GM23338 (cell line): ENCODE results near the gene KCND2. TPM values are rescaled to one million over a fixed set of nuclear protein-coding genes. Genes with fewer than 3 reads are reported as not detected.

Source experiments
- ATAC-seq: fragments of 200-7000 bp; cut with Tn5 transposase; 3 replicates; pipeline ENCODE4 v1.9.1; 2020
- DNase-seq: peaks from one replicate; pipeline ENCODE4 v3.0.0-alpha.2; 2015; ENCODE audit warnings: low spot score
- H2AFZ ChIP-seq: fragments of 200-600 bp; sonication (generic); 2 replicates; pipeline ENCODE4 v1.8.0; 2016; ENCODE audit warnings: antibody characterized with exemption, mild to moderate bottlenecking, moderate library complexity
- H3F3A ChIP-seq: fragments of 200-600 bp; sonication (generic); replicated peaks from 2 replicates; pipeline ENCODE4 v1.8.0; 2017; ENCODE audit warnings: antibody characterized with exemption, mixed run types, low read depth
- H3K27ac ChIP-seq: fragments of 200-600 bp; sonication (generic); 2 replicates; pipeline ENCODE4 v1.6.1; 2016; ENCODE audit warnings: low read depth
- H3K27me3 ChIP-seq: fragments of 200-600 bp; sonication (generic); 2 replicates; pipeline ENCODE4 v1.8.0; 2016; ENCODE audit warnings: mild to moderate bottlenecking, mixed run types, moderate library complexity; ENCODE audit not compliant: insufficient read depth
- H3K36me3 ChIP-seq: fragments of 200-600 bp; sonication (generic); 2 replicates; pipeline ENCODE4 v1.8.0; 2016; ENCODE audit warnings: mild to moderate bottlenecking; ENCODE audit not compliant: insufficient read depth
- H3K4me1 ChIP-seq: fragments of 200-600 bp; sonication (generic); 2 replicates; pipeline ENCODE4 v1.8.0; 2016; ENCODE audit warnings: mild to moderate bottlenecking, moderate library complexity; ENCODE audit not compliant: insufficient read depth
- H3K4me2 ChIP-seq: fragments of 200-600 bp; sonication (generic); 2 replicates; pipeline ENCODE4 v1.7.1; 2017; ENCODE audit warnings: mixed run types
- H3K4me3 ChIP-seq: fragments of 200-600 bp; sonication (generic); 2 replicates; pipeline ENCODE4 v1.6.1; 2016; ENCODE audit warnings: mixed run types
- H3K79me2 ChIP-seq: fragments of 200-600 bp; sonication (generic); replicated peaks from 2 replicates; pipeline ENCODE4 v1.8.0; 2017; ENCODE audit warnings: mild to moderate bottlenecking; ENCODE audit not compliant: insufficient read depth
- H3K9me2 ChIP-seq: fragments of 200-600 bp; sonication (generic); 2 replicates; pipeline ENCODE4 v1.8.0; 2017; ENCODE audit not compliant: insufficient read depth
- H4K20me1 ChIP-seq: fragments of 200-600 bp; sonication (generic); replicated peaks from 2 replicates; pipeline ENCODE4 v1.8.0; 2017; ENCODE audit warnings: mild to moderate bottlenecking; ENCODE audit not compliant: insufficient read depth
- H3K27ac Mint-ChIP-seq: 2 replicates; pipeline ENCODE4 v1.8.0; 2020; ENCODE audit warnings: inconsistent platforms, mild to moderate bottlenecking, moderate library complexity, mixed read lengths
- H3K27me3 Mint-ChIP-seq: 3 replicates; pipeline ENCODE4 v1.8.0; 2022; ENCODE audit warnings: low read depth, mild to moderate bottlenecking, moderate library complexity, mixed read lengths, inconsistent platforms; ENCODE audit not compliant: insufficient read depth, poor library complexity
- H3K36me3 Mint-ChIP-seq: 3 replicates; pipeline ENCODE4 v1.8.0; 2021; ENCODE audit warnings: low read depth, mild to moderate bottlenecking, inconsistent platforms, moderate library complexity, mixed read lengths
- H3K4me1 Mint-ChIP-seq: 3 replicates; pipeline ENCODE4 v1.8.0; 2020; ENCODE audit warnings: mild to moderate bottlenecking, inconsistent platforms, mixed read lengths
- H3K4me3 Mint-ChIP-seq: 3 replicates; pipeline ENCODE4 v1.8.0; 2021; ENCODE audit warnings: moderate library complexity, mild to moderate bottlenecking, inconsistent platforms, mixed read lengths
- H3K9me3 Mint-ChIP-seq: 3 replicates; pipeline ENCODE4 v1.8.0; 2020; ENCODE audit warnings: moderate library complexity, mild to moderate bottlenecking, inconsistent platforms, mixed read lengths
- CREB1 ChIP-seq: fragments of 250-450 bp; sonication (Bioruptor Pico); IDR thresholded peaks from 2 replicates; pipeline ENCODE4 v1.5.0; 2020; ENCODE audit warnings: low read depth, mild to moderate bottlenecking, moderate library complexity
- EZH2 ChIP-seq: fragments of 200-600 bp; sonication (generic); IDR thresholded peaks from one replicate; pipeline ENCODE4 v1.8.0; 2017; ENCODE audit warnings: antibody characterized with exemption, mild to moderate bottlenecking, low read depth; ENCODE audit not compliant: unreplicated experiment
- EZH2phosphoT487 ChIP-seq: fragments of 200-600 bp; sonication (generic); IDR thresholded peaks from one replicate; pipeline ENCODE4 v1.8.1; 2018; ENCODE audit warnings: antibody characterized with exemption; ENCODE audit not compliant: unreplicated experiment
- JUNB ChIP-seq: IDR thresholded peaks from one replicate; pipeline ENCODE4 v1.6.1; 2016; ENCODE audit warnings: antibody characterized with exemption; ENCODE audit not compliant: unreplicated experiment
- NANOG ChIP-seq: IDR thresholded peaks from 2 replicates; pipeline ENCODE4 v1.6.1; 2016; ENCODE audit warnings: antibody characterized with exemption, borderline replicate concordance
- POLR2AphosphoS5 ChIP-seq: IDR thresholded peaks from 2 replicates; pipeline ENCODE4 v1.6.1; 2016; ENCODE audit warnings: antibody characterized with exemption, low read depth
- STAT1 ChIP-seq: IDR thresholded peaks from one replicate; pipeline ENCODE4 v1.6.1; 2016; ENCODE audit warnings: antibody characterized with exemption; ENCODE audit not compliant: unreplicated experiment
- ZNF331 ChIP-seq: fragments of 250-450 bp; sonication (Bioruptor Pico); IDR thresholded peaks from 2 replicates; pipeline ENCODE4 v1.5.0; 2020; ENCODE audit warnings: low read depth, mild to moderate bottlenecking, moderate library complexity
- polyA plus RNA-seq: library from polyadenylated mRNA; unstranded; fragments of >200 nt; fragmentation: Nextera tagmentation; extraction: Ambion mirVana; gene quantifications from 2 replicates; pipeline ENCODE4 v1.2.1, GENCODE V29; 2016
- total RNA-seq: library from RNA; depleted of rRNA; stranded (reverse); fragments of >200 nt; shearing (Covaris generic); gene quantifications from 2 replicates; pipeline ENCODE4 v1.2.3, GENCODE V29; 2014
- TF ChIP-seq, protein P1 (sequence below): IDR thresholded peaks from 2 replicates; pipeline ENCODE4 v1.6.1; 2016; ENCODE audit warnings: antibody characterized with exemption
- TF ChIP-seq, protein P2 (sequence below), 2 experiments: fragments of 200-600 bp in 1 of 2; sonication (generic) in 1 of 2; conservative IDR thresholded peaks; 2 replicates each; pipeline versions ENCODE4 v1.5.1 to v1.6.1; 2016 to 2017; ENCODE audit warnings: antibody characterized with exemption in 2 of 2, low read depth in 2 of 2, mild to moderate bottlenecking in 2 of 2, moderate library complexity in 1 of 2
- TF ChIP-seq, protein P3 (sequence below): fragments of 250-450 bp; sonication (Bioruptor Pico); IDR thresholded peaks from 2 replicates; pipeline ENCODE4 v1.5.0; 2020; ENCODE audit warnings: mild to moderate bottlenecking, moderate library complexity
- TF ChIP-seq, protein P4 (sequence below): IDR thresholded peaks from one replicate; pipeline ENCODE4 v1.6.1; 2018; ENCODE audit warnings: antibody characterized with exemption; ENCODE audit not compliant: unreplicated experiment

Gene KCND2
- total and polyA plus RNA-seq, 2 experiments from 2014 or later = 7.1 to 15.6 TPM

DNA sequence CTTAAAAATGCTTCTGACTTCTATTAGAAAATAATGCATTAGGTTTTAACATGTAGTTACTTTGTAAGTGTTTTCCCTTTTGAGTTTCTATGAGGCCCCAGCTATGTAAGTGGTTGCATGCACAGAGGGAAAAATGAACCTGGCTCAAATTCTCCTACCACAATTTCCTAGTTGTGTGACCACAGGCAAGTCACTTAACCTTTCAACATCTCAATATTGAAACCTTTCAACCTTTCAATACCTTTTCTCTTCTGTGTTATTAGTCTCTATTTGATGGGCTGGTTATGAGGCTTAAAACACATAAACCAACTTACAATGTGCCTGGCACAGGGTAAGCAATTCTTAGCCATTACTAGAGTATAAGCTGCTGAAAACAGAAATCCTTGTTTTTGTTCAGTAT, 203.0 kb downstream of the KCND2 start:
- Mint-ChIP-seq H3K4me1 (peaks cover 34% of the 10 kb centered on the region), H3K4me3 (no peak overlapping the region), H3K27me3 (peaks cover 2% of the 10 kb centered on the region), H3K27ac (no peak overlapping the region), H3K9me3 (peaks cover 4% of the 10 kb centered on the region; the same call in 1 of the 3 replicates), H3K36me3 (peaks cover 8% of the 10 kb centered on the region)
- TF ChIP-seq CREB1 (CRISPR knock-in tag) = no peak
- TF ChIP-seq, protein P1, sequence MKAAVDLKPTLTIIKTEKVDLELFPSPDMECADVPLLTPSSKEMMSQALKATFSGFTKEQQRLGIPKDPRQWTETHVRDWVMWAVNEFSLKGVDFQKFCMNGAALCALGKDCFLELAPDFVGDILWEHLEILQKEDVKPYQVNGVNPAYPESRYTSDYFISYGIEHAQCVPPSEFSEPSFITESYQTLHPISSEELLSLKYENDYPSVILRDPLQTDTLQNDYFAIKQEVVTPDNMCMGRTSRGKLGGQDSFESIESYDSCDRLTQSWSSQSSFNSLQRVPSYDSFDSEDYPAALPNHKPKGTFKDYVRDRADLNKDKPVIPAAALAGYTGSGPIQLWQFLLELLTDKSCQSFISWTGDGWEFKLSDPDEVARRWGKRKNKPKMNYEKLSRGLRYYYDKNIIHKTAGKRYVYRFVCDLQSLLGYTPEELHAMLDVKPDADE = no peak
- TF ChIP-seq ZNF331 (CRISPR knock-in tag) = no peak
- no peak for TF ChIP-seq EZH2
- TF ChIP-seq, protein P2, sequence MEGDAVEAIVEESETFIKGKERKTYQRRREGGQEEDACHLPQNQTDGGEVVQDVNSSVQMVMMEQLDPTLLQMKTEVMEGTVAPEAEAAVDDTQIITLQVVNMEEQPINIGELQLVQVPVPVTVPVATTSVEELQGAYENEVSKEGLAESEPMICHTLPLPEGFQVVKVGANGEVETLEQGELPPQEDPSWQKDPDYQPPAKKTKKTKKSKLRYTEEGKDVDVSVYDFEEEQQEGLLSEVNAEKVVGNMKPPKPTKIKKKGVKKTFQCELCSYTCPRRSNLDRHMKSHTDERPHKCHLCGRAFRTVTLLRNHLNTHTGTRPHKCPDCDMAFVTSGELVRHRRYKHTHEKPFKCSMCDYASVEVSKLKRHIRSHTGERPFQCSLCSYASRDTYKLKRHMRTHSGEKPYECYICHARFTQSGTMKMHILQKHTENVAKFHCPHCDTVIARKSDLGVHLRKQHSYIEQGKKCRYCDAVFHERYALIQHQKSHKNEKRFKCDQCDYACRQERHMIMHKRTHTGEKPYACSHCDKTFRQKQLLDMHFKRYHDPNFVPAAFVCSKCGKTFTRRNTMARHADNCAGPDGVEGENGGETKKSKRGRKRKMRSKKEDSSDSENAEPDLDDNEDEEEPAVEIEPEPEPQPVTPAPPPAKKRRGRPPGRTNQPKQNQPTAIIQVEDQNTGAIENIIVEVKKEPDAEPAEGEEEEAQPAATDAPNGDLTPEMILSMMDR (conservative IDR thresholded peaks at IDR 0.05; ENCODE audit: low read depth in 2 of 2) = no peak
- no peak for TF ChIP-seq EZH2phosphoT487
- TF ChIP-seq NANOG = no peak
- no peak for TF ChIP-seq STAT1
- TF ChIP-seq JUNB = no peak
- TF ChIP-seq, protein P3, sequence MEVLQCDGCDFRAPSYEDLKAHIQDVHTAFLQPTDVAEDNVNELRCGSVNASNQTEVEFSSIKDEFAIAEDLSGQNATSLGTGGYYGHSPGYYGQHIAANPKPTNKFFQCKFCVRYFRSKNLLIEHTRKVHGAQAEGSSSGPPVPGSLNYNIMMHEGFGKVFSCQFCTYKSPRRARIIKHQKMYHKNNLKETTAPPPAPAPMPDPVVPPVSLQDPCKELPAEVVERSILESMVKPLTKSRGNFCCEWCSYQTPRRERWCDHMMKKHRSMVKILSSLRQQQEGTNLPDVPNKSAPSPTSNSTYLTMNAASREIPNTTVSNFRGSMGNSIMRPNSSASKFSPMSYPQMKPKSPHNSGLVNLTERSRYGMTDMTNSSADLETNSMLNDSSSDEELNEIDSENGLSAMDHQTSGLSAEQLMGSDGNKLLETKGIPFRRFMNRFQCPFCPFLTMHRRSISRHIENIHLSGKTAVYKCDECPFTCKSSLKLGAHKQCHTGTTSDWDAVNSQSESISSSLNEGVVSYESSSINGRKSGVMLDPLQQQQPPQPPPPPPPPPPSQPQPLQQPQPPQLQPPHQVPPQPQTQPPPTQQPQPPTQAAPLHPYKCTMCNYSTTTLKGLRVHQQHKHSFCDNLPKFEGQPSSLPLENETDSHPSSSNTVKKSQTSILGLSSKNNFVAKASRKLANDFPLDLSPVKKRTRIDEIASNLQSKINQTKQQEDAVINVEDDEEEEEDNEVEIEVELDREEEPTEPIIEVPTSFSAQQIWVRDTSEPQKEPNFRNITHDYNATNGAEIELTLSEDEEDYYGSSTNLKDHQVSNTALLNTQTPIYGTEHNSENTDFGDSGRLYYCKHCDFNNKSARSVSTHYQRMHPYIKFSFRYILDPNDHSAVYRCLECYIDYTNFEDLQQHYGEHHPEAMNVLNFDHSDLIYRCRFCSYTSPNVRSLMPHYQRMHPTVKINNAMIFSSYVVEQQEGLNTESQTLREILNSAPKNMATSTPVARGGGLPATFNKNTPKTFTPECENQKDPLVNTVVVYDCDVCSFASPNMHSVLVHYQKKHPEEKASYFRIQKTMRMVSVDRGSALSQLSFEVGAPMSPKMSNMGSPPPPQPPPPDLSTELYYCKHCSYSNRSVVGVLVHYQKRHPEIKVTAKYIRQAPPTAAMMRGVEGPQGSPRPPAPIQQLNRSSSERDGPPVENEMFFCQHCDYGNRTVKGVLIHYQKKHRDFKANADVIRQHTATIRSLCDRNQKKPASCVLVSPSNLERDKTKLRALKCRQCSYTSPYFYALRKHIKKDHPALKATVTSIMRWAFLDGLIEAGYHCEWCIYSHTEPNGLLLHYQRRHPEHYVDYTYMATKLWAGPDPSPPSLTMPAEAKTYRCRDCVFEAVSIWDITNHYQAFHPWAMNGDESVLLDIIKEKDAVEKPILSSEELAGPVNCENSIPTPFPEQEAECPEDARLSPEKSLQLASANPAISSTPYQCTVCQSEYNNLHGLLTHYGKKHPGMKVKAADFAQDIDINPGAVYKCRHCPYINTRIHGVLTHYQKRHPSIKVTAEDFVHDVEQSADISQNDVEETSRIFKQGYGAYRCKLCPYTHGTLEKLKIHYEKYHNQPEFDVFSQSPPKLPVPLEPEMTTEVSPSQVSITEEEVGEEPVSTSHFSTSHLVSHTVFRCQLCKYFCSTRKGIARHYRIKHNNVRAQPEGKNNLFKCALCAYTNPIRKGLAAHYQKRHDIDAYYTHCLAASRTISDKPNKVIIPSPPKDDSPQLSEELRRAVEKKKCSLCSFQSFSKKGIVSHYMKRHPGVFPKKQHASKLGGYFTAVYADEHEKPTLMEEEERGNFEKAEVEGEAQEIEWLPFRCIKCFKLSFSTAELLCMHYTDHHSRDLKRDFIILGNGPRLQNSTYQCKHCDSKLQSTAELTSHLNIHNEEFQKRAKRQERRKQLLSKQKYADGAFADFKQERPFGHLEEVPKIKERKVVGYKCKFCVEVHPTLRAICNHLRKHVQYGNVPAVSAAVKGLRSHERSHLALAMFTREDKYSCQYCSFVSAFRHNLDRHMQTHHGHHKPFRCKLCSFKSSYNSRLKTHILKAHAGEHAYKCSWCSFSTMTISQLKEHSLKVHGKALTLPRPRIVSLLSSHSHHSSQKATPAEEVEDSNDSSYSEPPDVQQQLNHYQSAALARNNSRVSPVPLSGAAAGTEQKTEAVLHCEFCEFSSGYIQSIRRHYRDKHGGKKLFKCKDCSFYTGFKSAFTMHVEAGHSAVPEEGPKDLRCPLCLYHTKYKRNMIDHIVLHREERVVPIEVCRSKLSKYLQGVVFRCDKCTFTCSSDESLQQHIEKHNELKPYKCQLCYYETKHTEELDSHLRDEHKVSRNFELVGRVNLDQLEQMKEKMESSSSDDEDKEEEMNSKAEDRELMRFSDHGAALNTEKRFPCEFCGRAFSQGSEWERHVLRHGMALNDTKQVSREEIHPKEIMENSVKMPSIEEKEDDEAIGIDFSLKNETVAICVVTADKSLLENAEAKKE (CRISPR knock-in tag) = no peak
- TF ChIP-seq, protein P4, sequence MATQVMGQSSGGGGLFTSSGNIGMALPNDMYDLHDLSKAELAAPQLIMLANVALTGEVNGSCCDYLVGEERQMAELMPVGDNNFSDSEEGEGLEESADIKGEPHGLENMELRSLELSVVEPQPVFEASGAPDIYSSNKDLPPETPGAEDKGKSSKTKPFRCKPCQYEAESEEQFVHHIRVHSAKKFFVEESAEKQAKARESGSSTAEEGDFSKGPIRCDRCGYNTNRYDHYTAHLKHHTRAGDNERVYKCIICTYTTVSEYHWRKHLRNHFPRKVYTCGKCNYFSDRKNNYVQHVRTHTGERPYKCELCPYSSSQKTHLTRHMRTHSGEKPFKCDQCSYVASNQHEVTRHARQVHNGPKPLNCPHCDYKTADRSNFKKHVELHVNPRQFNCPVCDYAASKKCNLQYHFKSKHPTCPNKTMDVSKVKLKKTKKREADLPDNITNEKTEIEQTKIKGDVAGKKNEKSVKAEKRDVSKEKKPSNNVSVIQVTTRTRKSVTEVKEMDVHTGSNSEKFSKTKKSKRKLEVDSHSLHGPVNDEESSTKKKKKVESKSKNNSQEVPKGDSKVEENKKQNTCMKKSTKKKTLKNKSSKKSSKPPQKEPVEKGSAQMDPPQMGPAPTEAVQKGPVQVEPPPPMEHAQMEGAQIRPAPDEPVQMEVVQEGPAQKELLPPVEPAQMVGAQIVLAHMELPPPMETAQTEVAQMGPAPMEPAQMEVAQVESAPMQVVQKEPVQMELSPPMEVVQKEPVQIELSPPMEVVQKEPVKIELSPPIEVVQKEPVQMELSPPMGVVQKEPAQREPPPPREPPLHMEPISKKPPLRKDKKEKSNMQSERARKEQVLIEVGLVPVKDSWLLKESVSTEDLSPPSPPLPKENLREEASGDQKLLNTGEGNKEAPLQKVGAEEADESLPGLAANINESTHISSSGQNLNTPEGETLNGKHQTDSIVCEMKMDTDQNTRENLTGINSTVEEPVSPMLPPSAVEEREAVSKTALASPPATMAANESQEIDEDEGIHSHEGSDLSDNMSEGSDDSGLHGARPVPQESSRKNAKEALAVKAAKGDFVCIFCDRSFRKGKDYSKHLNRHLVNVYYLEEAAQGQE = no peak
- TF ChIP-seq POLR2AphosphoS5 = no peak
- no peaks in the 10 kb centered on the region for H3K27me3 ChIP-seq
- H4K20me1 ChIP-seq = no peaks in the 10 kb centered on the region
- H3K27ac ChIP-seq = no peak overlapping the region
- no peak overlapping the region for H2AFZ ChIP-seq
- H3K4me1 ChIP-seq = peaks cover 28% of the 10 kb centered on the region
- H3F3A ChIP-seq = no peaks in the 10 kb centered on the region
- no peak overlapping the region for H3K4me3 ChIP-seq
- no peaks in the 10 kb centered on the region for H3K36me3 ChIP-seq
- no peaks in the 10 kb centered on the region; the same call in 1 of the 2 replicates for H3K9me2 ChIP-seq
- DNase-seq (no peak), ATAC-seq (no peak)
- no peaks in the 10 kb centered on the region for H3K79me2 ChIP-seq
- H3K4me2 ChIP-seq = no peak overlapping the region
